Upper lobe of left lung (tissue), 6 donors: ENCODE data around the gene SPATA46. TPM values are rescaled to one million over a fixed set of nuclear protein-coding genes. Genes with fewer than 3 reads are reported as not detected.

ENCODE experiments used
- ATAC-seq, 2 donors: fragments of 200-7000 bp; cut with Tn5 transposase; one replicate each; pipeline ENCODE4 v1.9.1; 2022; ENCODE audit warnings: mild to moderate bottlenecking in 2 of 2, moderate library complexity in 2 of 2; ENCODE audit not compliant: low FRiP score in 2 of 2
- DNase-seq, 2 donors: peaks; one replicate each; pipeline ENCODE4 v3.0.0-alpha.2; 2019 to 2020
- H3K27ac ChIP-seq, 4 donors: fragments of 200-600 bp; sonication (generic); one replicate each; pipeline ENCODE4 v1.5.1; 2016 to 2019
- H3K27me3 ChIP-seq, 4 donors: fragments of 200-600 bp; sonication (generic); one replicate each; pipeline ENCODE4 v1.5.1; 2017 to 2019
- H3K36me3 ChIP-seq, 4 donors: fragments of 200-600 bp; sonication (generic); one replicate each; pipeline ENCODE4 v1.5.1; 2016 to 2019
- H3K4me1 ChIP-seq, 4 donors: fragments of 200-600 bp; sonication (generic); one replicate each; pipeline ENCODE4 v1.5.1; 2018 to 2019
- H3K4me3 ChIP-seq, 4 donors: fragments of 200-600 bp; sonication (generic); one replicate each; pipeline ENCODE4 v1.5.1; 2017 to 2019; ENCODE audit warnings: mild to moderate bottlenecking in 2 of 4, moderate library complexity in 1 of 4
- H3K9me3 ChIP-seq, 4 donors: fragments of 200-600 bp; sonication (generic); one replicate each; pipeline ENCODE4 v1.5.1; 2018 to 2019
- CTCF ChIP-seq, 6 experiments: fragments of 450-650 bp in 4 of 6; fragments of 200-600 bp in 2 of 6; sonication (generic) in 2 of 6; IDR thresholded peaks; one replicate each; pipeline ENCODE4 v1.5.1; 2016 to 2019; ENCODE audit warnings: antibody characterized with exemption in 6 of 6
- EP300 ChIP-seq, 4 donors: sonication (generic); formaldehyde crosslinking; IDR thresholded peaks; one replicate each; pipeline ENCODE4 v1.5.1; 2017; ENCODE audit warnings: antibody characterized with exemption in 4 of 4, control low read depth in 2 of 4
- POLR2A ChIP-seq, 4 donors: fragments of 450-650 bp; IDR thresholded peaks; one replicate each; pipeline ENCODE4 v1.5.1; 2016 to 2017; ENCODE audit warnings: antibody characterized with exemption in 4 of 4, mild to moderate bottlenecking in 2 of 4
- POLR2AphosphoS5 ChIP-seq, 2 donors: sonication (generic); formaldehyde crosslinking; IDR thresholded peaks; one replicate each; pipeline ENCODE4 v1.5.1; 2017; ENCODE audit warnings: antibody characterized with exemption in 2 of 2
- WGBS, 2 donors: methylation state at CpG; one replicate each; pipeline ENCODE4 v1.1.5; 2017 to 2018; 5-methylcytosine and 5-hydroxymethylcytosine counted together
- total RNA-seq, 6 donors: library from RNA; depleted of rRNA in 4 of 6; stranded (reverse); fragments of >200 nt in 4 of 6; gene quantifications; one replicate each; pipeline versions ENCODE4 v1.1.0 to v1.2.1, GENCODE V29; 2016 to 2021
- donor health status: DM: no; HTN: no; CAD: no; lungs with moderate emphysema.
- donor health status: DM: no; HTN: yes; CAD: no; lungs with severe emphysema.

The SPATA46 gene
- total RNA-seq, 6 donors from 2014 or later, result not detected

GRCh38 chr1:162398999-162399580 lies 22.4 kb upstream of the SPATA46 start:
- Histone ChIP-seq H3K36me3 (no peaks in the 10 kb centered on the region), H3K4me3 (no peak overlapping the region), H3K4me1 (no peaks in the 10 kb centered on the region), H3K27me3 (no peaks in the 10 kb centered on the region), H3K9me3 (no peaks in the 10 kb centered on the region), H3K27ac (no peak overlapping the region)
- no peak for TF ChIP-seq CTCF (IDR thresholded peaks at IDR 0.05)
- TF ChIP-seq EP300 (IDR thresholded peaks at IDR 0.05), result no peak
- TF ChIP-seq POLR2A (IDR thresholded peaks at IDR 0.05), result no peak
- TF ChIP-seq POLR2AphosphoS5 (IDR thresholded peaks at IDR 0.05), result no peak
- DNase-seq (no peak), ATAC-seq (no peak)
- WGBS, 2 donors, result 85 to 87% methylated on average over 8 of the region's 8 CpGs

DNA sequence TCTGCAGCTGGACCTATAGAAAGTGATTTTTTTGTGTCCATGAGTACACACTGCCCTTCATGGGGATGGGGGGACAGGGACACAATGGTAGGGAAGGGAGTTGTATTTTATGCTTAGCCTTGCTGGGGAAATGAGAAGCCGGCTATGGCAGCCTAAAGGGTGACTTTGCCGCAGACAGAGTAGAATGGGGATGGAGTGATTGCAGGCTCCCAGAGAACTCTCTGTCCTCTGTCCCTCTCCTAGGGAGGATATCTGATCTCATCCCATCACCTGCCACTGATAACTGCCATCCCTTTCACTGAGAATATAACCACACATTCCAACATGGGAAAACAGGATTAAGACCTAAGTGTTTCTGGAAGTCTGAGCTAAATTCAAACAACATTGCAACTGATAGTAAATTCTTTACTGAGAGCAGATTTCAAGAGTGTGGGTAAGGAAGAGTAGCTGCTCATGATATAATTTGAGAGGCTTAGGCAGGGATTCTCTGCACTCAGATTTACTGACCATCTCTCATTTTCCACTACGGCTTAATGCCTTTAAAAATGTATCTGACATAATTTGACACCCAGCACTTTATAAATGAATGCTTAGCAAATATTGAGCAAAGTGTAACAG lies 21.4 kb upstream of the SPATA46 start:
- H3K27me3 ChIP-seq, result no peaks in the 10 kb centered on the region
- ATAC-seq (no peak), DNase-seq (no peak)
- H3K36me3 ChIP-seq, result no peaks in the 10 kb centered on the region
- TF ChIP-seq CTCF (IDR thresholded peaks at IDR 0.05) (no peak), POLR2AphosphoS5 (IDR thresholded peaks at IDR 0.05) (no peak)
- no peak overlapping the region for H3K27ac ChIP-seq
- 54 to 74% methylated on average over 3 of the region's 3 CpGs for WGBS, 2 donors
- no peaks in the 10 kb centered on the region for H3K4me1 ChIP-seq
- no peak overlapping the region for H3K4me3 ChIP-seq
- no peaks in the 10 kb centered on the region for H3K9me3 ChIP-seq

- ATAC-seq (peak in 1 of 2 donors; percentile 54), DNase-seq (no peak)
- WGBS, 2 donors, result 87 to 95% methylated on average over 3 of the region's 3 CpGs
- Histone ChIP-seq H3K4me1 (peaks cover 0 to under 1% (median 0%) of the 10 kb centered on the region in 4 donors), H3K36me3 (no peaks in the 10 kb centered on the region), H3K27me3 (no peaks in the 10 kb centered on the region), H3K9me3 (no peaks in the 10 kb centered on the region), H3K4me3 (no peak overlapping the region), H3K27ac (no peak overlapping the region)
- TF ChIP-seq POLR2A (IDR thresholded peaks at IDR 0.05) (no peak), CTCF (IDR thresholded peaks at IDR 0.05) (no peak), EP300 (IDR thresholded peaks at IDR 0.05) (no peak), POLR2AphosphoS5 (IDR thresholded peaks at IDR 0.05) (no peak)
Measured at GRCh38 chr1:162397039-162397448, 20.4 kb upstream of the SPATA46 start.

GRCh38 chr1:162396201-162396906 lies 19.7 kb upstream of the SPATA46 start:
- Histone ChIP-seq H3K27ac (no peak overlapping the region), H3K36me3 (no peaks in the 10 kb centered on the region), H3K4me1 (peaks cover 0 to 6% (median 3%) of the 10 kb centered on the region in 4 donors), H3K4me3 (no peak overlapping the region), H3K9me3 (no peaks in the 10 kb centered on the region), H3K27me3 (no peaks in the 10 kb centered on the region)
- no peak for ATAC-seq
- WGBS, 2 donors, result 81 to 87% methylated on average over 3 of the region's 3 CpGs
- no peak for DNase-seq
- no peak for TF ChIP-seq POLR2AphosphoS5 (IDR thresholded peaks at IDR 0.05)
- TF ChIP-seq EP300 (IDR thresholded peaks at IDR 0.05), result no peak
- TF ChIP-seq CTCF (IDR thresholded peaks at IDR 0.05), result no peak
- no peak for TF ChIP-seq POLR2A (IDR thresholded peaks at IDR 0.05)
